Trophoblast cell (in vitro differentiated cells and primary cell): ENCODE results near the gene C1R.

Source experiments
- DNase-seq, 2 donors: peaks; one replicate each; pipeline ENCODE4 v3.0.0-alpha.2; 2016
- H2AFZ ChIP-seq: 2 replicates; pipeline ENCODE4 v1.6.1; 2013; ENCODE audit warnings: low read length, moderate library complexity, mild to moderate bottlenecking; ENCODE audit not compliant: insufficient read depth, poor library complexity
- H2AK5ac ChIP-seq: 2 replicates; pipeline ENCODE4 v1.6.1; 2013; ENCODE audit warnings: mild to moderate bottlenecking, low read length
- H2BK120ac ChIP-seq: 2 replicates; pipeline ENCODE4 v1.6.1; 2013; ENCODE audit warnings: low read length, mild to moderate bottlenecking, moderate library complexity; ENCODE audit not compliant: insufficient read depth, poor library complexity
- H2BK12ac ChIP-seq: 2 replicates; pipeline ENCODE4 v1.6.1; 2013; ENCODE audit warnings: mild to moderate bottlenecking, low read length, moderate library complexity
- H2BK5ac ChIP-seq: 2 replicates; pipeline ENCODE4 v1.6.1; 2013; ENCODE audit warnings: low read length, low read depth, moderate library complexity, mild to moderate bottlenecking; ENCODE audit not compliant: poor library complexity
- H3K14ac ChIP-seq: 2 replicates; pipeline ENCODE4 v1.6.1; 2013; ENCODE audit warnings: mild to moderate bottlenecking, low read length
- H3K18ac ChIP-seq: 2 replicates; pipeline ENCODE4 v1.6.1; 2013; ENCODE audit warnings: mild to moderate bottlenecking, low read length
- H3K23ac ChIP-seq: 2 replicates; pipeline ENCODE4 v1.6.1; 2013; ENCODE audit warnings: low read length
- H3K27ac ChIP-seq: 2 replicates; pipeline ENCODE4 v1.5.1; 2013; ENCODE audit warnings: low read depth, mild to moderate bottlenecking, inconsistent platforms, low read length, moderate library complexity
- H3K27me3 ChIP-seq: 2 replicates; pipeline ENCODE4 v1.6.1; 2013; ENCODE audit warnings: inconsistent platforms, mild to moderate bottlenecking, low read length, moderate library complexity; ENCODE audit not compliant: insufficient read depth
- H3K36me3 ChIP-seq, 2 experiments: 1 replicate in 1 of 2; 2 replicates in 1 of 2; pipeline ENCODE4 v1.6.1; 2013; ENCODE audit warnings: low read length in 2 of 2, mild to moderate bottlenecking in 2 of 2, moderate library complexity in 1 of 2; ENCODE audit not compliant: insufficient read depth in 2 of 2, control insufficient read depth in 1 of 2
- H3K4ac ChIP-seq: 2 replicates; pipeline ENCODE4 v1.6.1; 2013; ENCODE audit warnings: low read depth, mild to moderate bottlenecking, low read length, moderate library complexity
- H3K4me1 ChIP-seq, 2 experiments: 1 replicate in 1 of 2; 2 replicates in 1 of 2; pipeline ENCODE4 v1.6.1; 2013; ENCODE audit warnings: low read length in 2 of 2, mild to moderate bottlenecking in 2 of 2, moderate library complexity in 1 of 2; ENCODE audit not compliant: insufficient read depth in 2 of 2, control insufficient read depth in 1 of 2
- H3K4me2 ChIP-seq: 2 replicates; pipeline ENCODE4 v1.6.1; 2013; ENCODE audit warnings: inconsistent platforms, mild to moderate bottlenecking, low read length, moderate library complexity
- H3K4me3 ChIP-seq: 2 replicates; pipeline ENCODE4 v1.5.1; 2013; ENCODE audit warnings: mild to moderate bottlenecking, low read depth, low read length, inconsistent platforms
- H3K79me1 ChIP-seq: one replicate; pipeline ENCODE4 v1.6.1; 2013; ENCODE audit warnings: low read length
- H3K79me2 ChIP-seq: 2 replicates; pipeline ENCODE4 v1.6.1; 2013; ENCODE audit warnings: low read length, mild to moderate bottlenecking; ENCODE audit not compliant: control insufficient read depth, insufficient read depth, poor library complexity
- H3K9ac ChIP-seq: 2 replicates; pipeline ENCODE4 v1.6.1; 2013; ENCODE audit warnings: mild to moderate bottlenecking, low read length
- H3K9me3 ChIP-seq: 2 replicates; pipeline ENCODE4 v1.6.1; 2013; ENCODE audit warnings: low read depth, mild to moderate bottlenecking, control low read depth, inconsistent platforms, low read length; ENCODE audit not compliant: insufficient read depth
- H4K12ac ChIP-seq: 2 replicates; pipeline ENCODE4 v1.6.1; 2013; ENCODE audit warnings: low read depth, mild to moderate bottlenecking, low read length, moderate library complexity
- H4K8ac ChIP-seq: 2 replicates; pipeline ENCODE4 v1.6.1; 2013; ENCODE audit warnings: low read depth, mild to moderate bottlenecking, low read length, moderate library complexity
- H4K91ac ChIP-seq: one replicate; pipeline ENCODE4 v1.6.1; 2013; ENCODE audit warnings: low read depth, mild to moderate bottlenecking, low read length, moderate library complexity
- WGBS: extraction: QIAGEN DNeasy Blood & Tissue Kit; methylation state at CpG from one replicate; pipeline ENCODE4 v1.1.7; 2013; ENCODE audit warnings: missing lambda C conversion rate; ENCODE audit not compliant: insufficient read length, insufficient coverage; ENCODE audit errors: extremely low coverage; 5-methylcytosine and 5-hydroxymethylcytosine counted together

C1R gene

DNA sequence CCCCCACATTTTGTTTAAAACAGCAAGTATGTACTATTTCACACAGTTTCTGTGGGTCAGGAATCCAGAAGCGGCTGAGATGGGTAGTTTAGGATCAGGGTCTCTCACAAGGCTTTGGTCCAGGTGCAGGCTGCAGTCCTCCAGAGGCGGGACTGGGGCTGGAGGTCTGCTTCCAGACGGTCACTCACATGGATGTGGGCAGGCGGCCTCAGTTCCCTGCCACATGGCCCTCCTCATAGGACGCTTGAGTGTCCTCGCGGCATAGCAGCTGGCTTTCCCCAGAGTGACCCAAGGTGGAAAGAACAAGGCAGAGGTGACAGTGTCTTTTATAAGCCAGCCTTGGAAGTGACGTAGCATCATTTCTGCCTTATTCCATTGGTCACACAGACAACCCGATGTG, 24.7 kb upstream of the C1R start:
- Histone ChIP-seq H3K4ac (no peak overlapping the region), H3K14ac (no peak overlapping the region), H4K91ac (no peak overlapping the region), H3K4me2 (no peak overlapping the region), H3K4me1 (no peaks in the 10 kb centered on the region), H3K79me1 (no peaks in the 10 kb centered on the region), H3K9ac (no peak overlapping the region), H3K4me3 (no peak overlapping the region), H3K27me3 (no peaks in the 10 kb centered on the region), H2AK5ac (no peak overlapping the region), H4K8ac (no peak overlapping the region), H4K12ac (no peak overlapping the region), H2BK120ac (no peak overlapping the region), H3K23ac (no peak overlapping the region), H3K79me2 (no peaks in the 10 kb centered on the region), H3K18ac (no peak overlapping the region), H2AFZ (no peak overlapping the region), H3K36me3 (peaks cover 5 to 10% of the 10 kb centered on the region in 2 experiments), H2BK5ac (no peak overlapping the region), H3K27ac (no peak overlapping the region), H3K9me3 (peaks cover 2% of the 10 kb centered on the region), H2BK12ac (no peak overlapping the region)
- WGBS, result no CpG with 5 or more reads among the region's 9 CpGs
- DNase-seq, result no peak

DNA sequence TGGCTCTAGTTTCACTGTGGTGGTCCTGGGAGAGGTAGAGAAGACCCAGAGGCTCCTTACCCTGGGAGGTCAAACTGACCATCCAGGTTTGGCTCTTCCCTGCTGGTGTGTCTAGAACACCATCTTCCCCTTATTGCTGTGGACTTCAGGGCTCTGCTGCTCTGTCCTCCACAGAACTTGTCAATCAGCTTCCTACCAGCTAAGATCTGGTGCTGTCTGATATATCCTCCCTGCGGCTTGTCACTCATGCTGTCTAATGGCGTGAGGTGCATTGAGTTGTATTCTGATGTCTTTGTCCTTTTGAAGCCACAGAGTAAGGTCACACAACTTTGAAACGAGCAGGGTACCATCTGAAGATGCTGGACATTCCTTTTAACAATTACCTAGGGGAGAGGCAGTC, 24.0 kb upstream of the C1R start:
- Histone ChIP-seq H3K18ac (no peak overlapping the region), H3K36me3 (peaks cover 5 to 10% of the 10 kb centered on the region in 2 experiments), H2AK5ac (no peak overlapping the region), H4K12ac (no peak overlapping the region), H3K27me3 (no peaks in the 10 kb centered on the region), H3K9me3 (peaks cover 2% of the 10 kb centered on the region), H3K4ac (no peak overlapping the region), H2AFZ (no peak overlapping the region), H4K8ac (no peak overlapping the region), H3K79me1 (no peaks in the 10 kb centered on the region), H3K27ac (no peak overlapping the region), H3K9ac (no peak overlapping the region), H3K4me2 (no peak overlapping the region), H2BK5ac (no peak overlapping the region), H3K79me2 (no peaks in the 10 kb centered on the region), H3K4me3 (no peak overlapping the region), H3K4me1 (no peaks in the 10 kb centered on the region), H3K14ac (no peak overlapping the region), H2BK120ac (no peak overlapping the region), H3K23ac (no peak overlapping the region), H2BK12ac (no peak overlapping the region), H4K91ac (no peak overlapping the region)
- no CpG with 5 or more reads among the region's 3 CpGs for WGBS
- no peak for DNase-seq

DNA sequence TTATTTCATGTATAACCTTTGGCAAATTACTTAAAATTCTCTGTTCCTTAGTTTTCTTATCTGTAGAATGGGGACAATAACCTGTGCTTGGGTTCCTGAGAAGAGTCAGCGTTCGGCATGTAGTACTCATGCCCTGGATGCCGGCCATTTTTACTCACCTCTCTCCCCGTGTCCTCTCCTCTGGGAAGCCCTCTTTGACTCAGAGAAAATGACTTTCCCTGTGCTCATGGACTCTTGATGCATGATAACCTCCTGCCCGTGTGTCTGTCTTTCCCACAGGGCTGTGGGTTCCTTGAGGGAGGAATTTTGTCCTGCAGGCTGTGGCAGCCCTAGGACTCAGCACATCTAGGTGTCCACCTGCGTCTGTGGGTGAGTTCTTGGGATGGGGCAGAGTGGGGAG, 22.6 kb upstream of the C1R start:
- H2BK12ac ChIP-seq, result no peak overlapping the region
- no peak overlapping the region for H3K4me2 ChIP-seq
- peaks cover 5 to 10% of the 10 kb centered on the region in 2 experiments for H3K36me3 ChIP-seq
- no peak overlapping the region for H4K12ac ChIP-seq
- H3K9ac ChIP-seq, result no peak overlapping the region
- WGBS, result no CpG with 5 or more reads among the region's 6 CpGs
- DNase-seq, result peak; percentile 91 to 94
- no peak overlapping the region for H3K4ac ChIP-seq
- H3K79me2 ChIP-seq, result no peaks in the 10 kb centered on the region
- no peak overlapping the region for H3K23ac ChIP-seq
- H2AFZ ChIP-seq, result no peak overlapping the region
- no peak overlapping the region for H3K4me3 ChIP-seq
- H2AK5ac ChIP-seq, result no peak overlapping the region
- H3K18ac ChIP-seq, result no peak overlapping the region
- H4K91ac ChIP-seq, result no peak overlapping the region
- no peak overlapping the region for H3K27ac ChIP-seq
- H3K9me3 ChIP-seq, result no peaks in the 10 kb centered on the region
- H3K79me1 ChIP-seq, result no peaks in the 10 kb centered on the region
- H3K4me1 ChIP-seq, result no peaks in the 10 kb centered on the region
- no peak overlapping the region for H2BK5ac ChIP-seq
- H2BK120ac ChIP-seq, result no peak overlapping the region
- no peak overlapping the region for H3K14ac ChIP-seq
- H3K27me3 ChIP-seq, result no peaks in the 10 kb centered on the region
- no peak overlapping the region for H4K8ac ChIP-seq

DNA sequence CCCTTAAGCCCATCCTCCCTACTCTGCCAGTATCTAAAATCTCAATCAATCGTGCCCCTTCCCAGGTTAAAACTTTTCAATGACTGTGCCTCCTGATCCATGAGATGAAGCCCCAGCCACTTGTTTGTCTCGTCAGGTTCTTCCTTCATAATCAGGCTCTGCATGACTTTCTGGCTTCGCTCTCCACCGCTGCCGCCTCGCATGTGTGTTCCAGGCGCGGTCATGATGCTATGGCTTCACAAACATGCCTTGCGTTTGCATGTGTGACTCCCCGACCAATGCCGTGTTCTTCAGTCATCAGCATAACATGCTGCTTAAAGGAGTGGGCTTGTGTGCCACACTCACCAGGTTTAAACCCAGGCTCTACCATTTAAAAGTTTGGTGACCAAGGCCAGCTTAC, 21.8 kb upstream of the C1R start:
- DNase-seq, result no peak
- Histone ChIP-seq H3K9ac (no peak overlapping the region), H4K12ac (no peak overlapping the region), H3K18ac (no peak overlapping the region), H4K91ac (no peak overlapping the region), H2BK5ac (no peak overlapping the region), H3K4me2 (no peak overlapping the region), H3K79me1 (peaks cover under 1% of the 10 kb centered on the region), H3K36me3 (peaks cover 5 to 10% of the 10 kb centered on the region in 2 experiments), H3K79me2 (no peaks in the 10 kb centered on the region), H2AK5ac (no peak overlapping the region), H3K27me3 (no peaks in the 10 kb centered on the region), H3K14ac (no peak overlapping the region), H2BK12ac (no peak overlapping the region), H3K4me1 (no peaks in the 10 kb centered on the region), H3K9me3 (no peaks in the 10 kb centered on the region), H3K27ac (no peak overlapping the region), H2BK120ac (no peak overlapping the region), H3K4me3 (no peak overlapping the region), H3K4ac (no peak overlapping the region), H4K8ac (no peak overlapping the region), H3K23ac (no peak overlapping the region), H2AFZ (no peak overlapping the region)
- WGBS, result no CpG with 5 or more reads among the region's 11 CpGs
